K562 (cell line): ENCODE measurements around the gene TNFSF13B.

Source experiments
- EP400 ChIP-seq: fragments of 450-650 bp; IDR thresholded peaks from 2 replicates; pipeline ENCODE4 v1.6.1; 2017; ENCODE audit warnings: antibody characterized with exemption, mild to moderate bottlenecking, moderate library complexity
- FOSL1 ChIP-seq: fragments of 200-800 bp; sonication (Bioruptor generic); conservative IDR thresholded peaks from 2 replicates; pipeline ENCODE4 v1.6.1; 2016; ENCODE audit warnings: missing genetic modification characterization, missing compliant biosample characterization
- GTF2F1 ChIP-seq: IDR thresholded peaks from 2 replicates; pipeline ENCODE4 v1.6.1; 2011; ENCODE audit warnings: low read depth, low read length, improper control_type of control experiment
- NBN ChIP-seq: fragments of 450-650 bp; IDR thresholded peaks from 2 replicates; pipeline ENCODE4 v1.6.1; 2016; ENCODE audit warnings: low read depth, mild to moderate bottlenecking
- STAG1 ChIP-seq: sonication (generic); formaldehyde crosslinking; IDR thresholded peaks from 2 replicates; pipeline ENCODE4 v1.5.0; 2020; ENCODE audit warnings: missing genetic modification reagents, borderline replicate concordance
- TF ChIP-seq, protein P1 (sequence below): sonication (generic); formaldehyde crosslinking; IDR thresholded peaks from 2 replicates; pipeline ENCODE4 v1.8.1; 2023; ENCODE audit warnings: missing genetic modification reagents, mild to moderate bottlenecking, borderline replicate concordance
- TF ChIP-seq, protein P2 (sequence below), 2 experiments: fragments of 450-650 bp; IDR thresholded peaks; 2 replicates each; pipeline ENCODE4 v1.6.1; 2018; ENCODE audit warnings: mild to moderate bottlenecking in 2 of 2, low read depth in 1 of 2; ENCODE audit not compliant: partially characterized antibody in 2 of 2

DNA sequence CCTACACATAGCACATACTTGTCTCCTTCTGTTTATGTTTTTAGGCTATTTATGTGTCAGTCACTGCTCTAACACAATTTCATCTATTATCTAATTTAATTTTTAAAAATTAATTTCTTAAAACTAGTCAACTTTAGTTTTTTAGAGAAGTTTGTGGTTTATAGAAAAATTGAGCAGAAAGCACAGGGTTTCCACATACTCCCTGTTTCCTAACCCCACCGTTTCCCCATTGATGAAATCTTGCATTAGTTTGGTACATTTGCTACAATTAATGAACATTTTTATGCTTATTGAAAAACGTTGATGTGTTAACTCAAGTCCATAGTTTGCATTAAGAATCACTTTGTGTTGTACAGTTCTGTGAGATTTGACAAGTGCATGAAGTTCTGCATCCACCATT lies 53.5 kb downstream of the TNFSF13B start:
- no peak for TF ChIP-seq EP400
- TF ChIP-seq FOSL1, result no peak
- no peak for TF ChIP-seq GTF2F1
- TF ChIP-seq, protein P1, sequence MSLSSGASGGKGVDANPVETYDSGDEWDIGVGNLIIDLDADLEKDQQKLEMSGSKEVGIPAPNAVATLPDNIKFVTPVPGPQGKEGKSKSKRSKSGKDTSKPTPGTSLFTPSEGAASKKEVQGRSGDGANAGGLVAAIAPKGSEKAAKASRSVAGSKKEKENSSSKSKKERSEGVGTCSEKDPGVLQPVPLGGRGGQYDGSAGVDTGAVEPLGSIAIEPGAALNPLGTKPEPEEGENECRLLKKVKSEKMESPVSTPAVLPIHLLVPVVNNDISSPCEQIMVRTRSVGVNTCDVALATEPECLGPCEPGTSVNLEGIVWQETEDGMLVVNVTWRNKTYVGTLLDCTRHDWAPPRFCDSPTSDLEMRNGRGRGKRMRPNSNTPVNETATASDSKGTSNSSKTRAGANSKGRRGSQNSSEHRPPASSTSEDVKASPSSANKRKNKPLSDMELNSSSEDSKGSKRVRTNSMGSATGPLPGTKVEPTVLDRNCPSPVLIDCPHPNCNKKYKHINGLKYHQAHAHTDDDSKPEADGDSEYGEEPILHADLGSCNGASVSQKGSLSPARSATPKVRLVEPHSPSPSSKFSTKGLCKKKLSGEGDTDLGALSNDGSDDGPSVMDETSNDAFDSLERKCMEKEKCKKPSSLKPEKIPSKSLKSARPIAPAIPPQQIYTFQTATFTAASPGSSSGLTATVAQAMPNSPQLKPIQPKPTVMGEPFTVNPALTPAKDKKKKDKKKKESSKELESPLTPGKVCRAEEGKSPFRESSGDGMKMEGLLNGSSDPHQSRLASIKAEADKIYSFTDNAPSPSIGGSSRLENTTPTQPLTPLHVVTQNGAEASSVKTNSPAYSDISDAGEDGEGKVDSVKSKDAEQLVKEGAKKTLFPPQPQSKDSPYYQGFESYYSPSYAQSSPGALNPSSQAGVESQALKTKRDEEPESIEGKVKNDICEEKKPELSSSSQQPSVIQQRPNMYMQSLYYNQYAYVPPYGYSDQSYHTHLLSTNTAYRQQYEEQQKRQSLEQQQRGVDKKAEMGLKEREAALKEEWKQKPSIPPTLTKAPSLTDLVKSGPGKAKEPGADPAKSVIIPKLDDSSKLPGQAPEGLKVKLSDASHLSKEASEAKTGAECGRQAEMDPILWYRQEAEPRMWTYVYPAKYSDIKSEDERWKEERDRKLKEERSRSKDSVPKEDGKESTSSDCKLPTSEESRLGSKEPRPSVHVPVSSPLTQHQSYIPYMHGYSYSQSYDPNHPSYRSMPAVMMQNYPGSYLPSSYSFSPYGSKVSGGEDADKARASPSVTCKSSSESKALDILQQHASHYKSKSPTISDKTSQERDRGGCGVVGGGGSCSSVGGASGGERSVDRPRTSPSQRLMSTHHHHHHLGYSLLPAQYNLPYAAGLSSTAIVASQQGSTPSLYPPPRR (CRISPR knock-in tag), result no peak
- no peak for TF ChIP-seq STAG1
- TF ChIP-seq, protein P2, sequence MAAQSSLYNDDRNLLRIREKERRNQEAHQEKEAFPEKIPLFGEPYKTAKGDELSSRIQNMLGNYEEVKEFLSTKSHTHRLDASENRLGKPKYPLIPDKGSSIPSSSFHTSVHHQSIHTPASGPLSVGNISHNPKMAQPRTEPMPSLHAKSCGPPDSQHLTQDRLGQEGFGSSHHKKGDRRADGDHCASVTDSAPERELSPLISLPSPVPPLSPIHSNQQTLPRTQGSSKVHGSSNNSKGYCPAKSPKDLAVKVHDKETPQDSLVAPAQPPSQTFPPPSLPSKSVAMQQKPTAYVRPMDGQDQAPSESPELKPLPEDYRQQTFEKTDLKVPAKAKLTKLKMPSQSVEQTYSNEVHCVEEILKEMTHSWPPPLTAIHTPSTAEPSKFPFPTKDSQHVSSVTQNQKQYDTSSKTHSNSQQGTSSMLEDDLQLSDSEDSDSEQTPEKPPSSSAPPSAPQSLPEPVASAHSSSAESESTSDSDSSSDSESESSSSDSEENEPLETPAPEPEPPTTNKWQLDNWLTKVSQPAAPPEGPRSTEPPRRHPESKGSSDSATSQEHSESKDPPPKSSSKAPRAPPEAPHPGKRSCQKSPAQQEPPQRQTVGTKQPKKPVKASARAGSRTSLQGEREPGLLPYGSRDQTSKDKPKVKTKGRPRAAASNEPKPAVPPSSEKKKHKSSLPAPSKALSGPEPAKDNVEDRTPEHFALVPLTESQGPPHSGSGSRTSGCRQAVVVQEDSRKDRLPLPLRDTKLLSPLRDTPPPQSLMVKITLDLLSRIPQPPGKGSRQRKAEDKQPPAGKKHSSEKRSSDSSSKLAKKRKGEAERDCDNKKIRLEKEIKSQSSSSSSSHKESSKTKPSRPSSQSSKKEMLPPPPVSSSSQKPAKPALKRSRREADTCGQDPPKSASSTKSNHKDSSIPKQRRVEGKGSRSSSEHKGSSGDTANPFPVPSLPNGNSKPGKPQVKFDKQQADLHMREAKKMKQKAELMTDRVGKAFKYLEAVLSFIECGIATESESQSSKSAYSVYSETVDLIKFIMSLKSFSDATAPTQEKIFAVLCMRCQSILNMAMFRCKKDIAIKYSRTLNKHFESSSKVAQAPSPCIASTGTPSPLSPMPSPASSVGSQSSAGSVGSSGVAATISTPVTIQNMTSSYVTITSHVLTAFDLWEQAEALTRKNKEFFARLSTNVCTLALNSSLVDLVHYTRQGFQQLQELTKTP (IDR thresholded peaks at IDR 0.05; ENCODE audit: low read depth in 1 of 2, partially characterized antibody in 2 of 2), result no peak
- no peak for TF ChIP-seq NBN
